ENCODE results near the gene SMAD7.
"Not testable (repeated sequence)": the region's sequence is repeated elsewhere in the genome, so short reads cannot be mapped to it uniquely, and the experiment has no call there.

SMAD7 gene

DNA sequence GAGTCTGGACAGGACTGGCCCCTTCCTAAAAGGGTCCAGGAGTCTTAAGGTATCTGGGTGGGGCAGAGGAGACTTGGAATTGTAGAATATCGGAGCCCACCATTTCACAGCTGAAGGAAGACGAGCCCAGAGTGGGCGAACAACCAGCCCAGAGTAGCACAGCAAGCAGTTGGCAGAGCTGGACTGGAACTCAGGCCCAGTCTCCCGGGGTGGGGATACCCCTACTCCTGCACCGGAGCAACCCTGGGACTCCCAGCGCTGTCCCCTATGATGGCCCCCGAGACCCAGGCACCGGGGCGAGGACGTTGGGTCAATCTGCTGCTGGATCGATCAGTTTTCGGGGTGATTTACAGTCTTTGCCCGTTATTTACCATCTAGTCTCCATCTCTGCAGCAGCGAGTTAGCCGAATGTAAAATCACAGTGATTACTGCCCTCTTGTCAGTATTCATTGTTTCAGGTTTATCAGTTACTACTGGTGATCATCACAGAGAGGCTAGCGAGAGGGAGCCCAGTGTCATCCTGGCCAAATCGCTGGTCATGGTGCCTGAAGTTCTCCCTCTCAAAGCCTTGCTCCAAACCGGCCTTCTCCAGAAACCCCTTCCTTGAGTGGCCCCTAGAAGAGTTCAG lies 75.3 kb downstream of the SMAD7 start:
- no peak for DNase-seq

DNA sequence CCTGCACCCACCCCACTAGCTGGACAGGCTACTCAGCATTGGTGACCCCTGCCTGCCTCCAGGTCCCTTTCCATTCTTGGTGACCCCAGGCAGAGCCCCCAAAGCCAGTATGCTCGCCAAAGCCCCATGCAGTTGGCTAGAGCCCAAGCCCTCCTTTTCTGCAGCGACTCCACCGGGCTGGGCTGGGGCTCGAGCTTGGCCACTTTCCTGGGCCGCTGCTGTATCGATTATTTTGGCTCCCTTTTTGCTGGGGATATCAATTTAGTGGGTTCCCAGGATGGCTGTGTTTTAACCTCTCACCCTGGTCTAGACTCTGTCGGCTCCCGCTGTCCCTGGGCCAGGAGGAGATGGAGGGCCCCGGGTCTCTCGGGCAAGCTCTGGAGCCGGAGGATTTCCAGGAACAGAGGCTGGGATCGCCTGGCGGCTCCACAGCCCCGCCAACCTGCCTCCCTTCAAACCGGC lies 76.0 kb downstream of the SMAD7 start:
- no peak for DNase-seq

DNA sequence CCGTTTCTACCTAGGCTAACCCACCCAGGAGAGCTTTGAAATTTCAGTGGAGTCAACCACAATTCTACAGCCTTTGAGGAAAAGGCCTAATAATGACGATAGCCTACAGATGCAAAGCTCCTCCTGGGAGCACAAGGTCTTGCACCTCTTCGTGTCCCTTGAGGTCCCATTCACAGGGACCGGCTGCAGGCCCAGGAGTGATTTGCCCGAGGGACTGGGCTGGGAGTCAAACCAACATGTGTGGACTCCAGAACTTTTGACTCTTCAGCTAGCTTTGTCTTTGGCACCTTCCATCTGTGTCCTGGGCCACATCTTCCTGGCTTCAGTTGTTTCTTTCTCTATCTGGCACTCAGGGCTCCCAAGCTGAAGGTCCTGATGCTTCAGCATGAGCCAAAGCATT lies 76.5 kb downstream of the SMAD7 start:
- no peak for DNase-seq

DNA sequence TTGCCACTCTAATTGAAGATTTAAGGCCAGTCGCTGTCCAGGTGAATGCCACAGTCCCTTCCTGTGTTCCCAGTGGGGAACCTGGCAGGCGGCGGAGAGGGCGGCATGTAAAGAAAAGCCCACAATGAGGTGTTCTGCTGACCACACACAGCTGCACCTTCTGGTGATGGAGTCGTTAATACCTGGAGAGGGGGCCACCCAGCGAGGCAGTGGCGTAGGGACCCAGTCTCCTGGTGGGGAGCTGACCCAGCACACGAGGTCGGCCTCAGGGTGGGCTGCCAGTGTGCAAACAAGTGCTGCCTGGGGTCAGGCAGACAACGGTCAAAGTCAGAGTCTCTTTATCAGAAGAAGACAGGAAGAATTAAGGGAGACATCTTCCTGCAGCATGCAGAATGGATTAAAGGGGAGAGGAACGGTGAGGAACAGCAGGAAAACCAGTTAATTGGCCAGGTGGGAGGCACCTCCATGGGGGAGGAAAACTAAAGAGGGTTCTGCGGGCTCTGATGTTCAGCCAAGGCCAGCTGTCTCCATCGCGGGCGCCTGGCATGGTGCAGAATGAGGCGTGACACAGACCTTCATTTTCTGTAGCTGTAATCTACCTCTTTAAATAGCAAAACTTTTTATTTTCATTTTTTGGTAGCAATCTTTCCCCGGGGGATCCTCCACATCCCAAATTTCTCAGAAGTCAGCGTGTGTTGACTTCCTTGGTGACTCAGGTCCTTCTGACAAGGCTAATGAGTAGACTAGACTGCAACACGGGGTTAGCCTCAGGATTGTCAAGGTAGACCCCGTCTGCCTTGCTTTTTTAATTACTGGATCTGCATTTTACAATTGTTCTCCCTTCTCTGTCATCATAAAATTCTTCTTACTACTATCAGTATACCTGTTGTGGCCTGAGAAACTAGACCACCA lies 78.3 kb downstream of the SMAD7 start:
- DNase-seq: no peak

DNA sequence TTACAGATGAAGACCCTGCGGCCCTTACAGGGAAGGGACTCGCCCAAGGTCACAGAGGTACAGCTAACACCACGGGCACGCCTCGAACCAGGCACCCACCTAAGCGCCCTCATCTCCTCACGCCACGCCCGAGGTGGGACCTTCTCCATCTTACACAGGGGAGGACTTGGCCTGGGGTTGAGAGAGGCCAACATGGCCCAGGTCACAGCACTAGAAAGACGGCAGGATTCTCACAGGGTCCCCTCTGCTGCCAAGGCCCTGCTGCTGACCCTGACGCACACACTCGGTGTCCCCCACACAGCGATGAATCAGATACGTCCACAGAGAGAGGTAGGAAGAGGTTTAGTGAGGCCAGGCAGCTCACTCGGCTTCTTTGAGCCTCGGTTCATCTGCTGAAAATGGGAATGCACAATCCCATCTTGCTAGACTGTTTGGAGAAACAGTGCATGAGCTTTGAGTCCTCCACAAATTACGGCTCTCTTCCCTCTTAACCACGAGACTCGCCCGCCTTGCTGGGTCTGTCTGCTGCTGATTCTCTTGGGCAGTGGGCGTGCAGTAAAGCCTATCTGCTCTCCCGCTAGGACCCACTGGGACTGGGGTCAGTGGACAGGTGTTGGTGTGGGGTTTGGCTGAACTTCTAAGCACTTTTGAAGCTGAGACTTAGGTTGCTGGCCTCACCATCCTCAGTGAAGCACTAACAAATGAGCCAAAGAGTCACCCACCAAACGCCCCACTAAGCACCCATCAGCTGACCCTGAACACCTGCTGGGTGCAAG lies 79.2 kb downstream of the SMAD7 start:
- DNase-seq: no peak

DNA sequence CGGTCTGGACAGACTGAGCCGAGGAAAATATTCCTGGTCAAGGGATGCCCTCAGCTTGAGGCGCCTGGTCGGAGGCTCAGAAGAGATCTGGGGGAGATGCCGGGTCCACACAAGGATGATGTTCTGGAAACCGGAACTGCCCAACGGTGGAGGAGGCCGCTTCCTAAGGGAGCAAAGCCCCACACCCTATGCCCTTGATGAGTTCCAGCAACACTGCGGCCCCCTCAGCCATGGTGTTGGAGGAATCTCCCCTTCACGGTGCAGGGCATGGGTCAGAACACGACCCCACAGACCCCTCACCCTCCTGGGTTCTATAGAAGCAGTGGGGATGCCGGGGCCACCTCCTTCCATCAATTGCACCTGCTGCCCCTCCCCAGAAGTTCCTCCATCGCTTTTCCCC lies 79.8 kb downstream of the SMAD7 start:
- DNase-seq: not testable (repeated sequence)
